Cerebellar nuclear complex (tissue), 1 donor: ENCODE results near the gene CEP44.
"Not testable (repeated sequence)": the region's sequence is repeated elsewhere in the genome, so short reads cannot be mapped to it uniquely, and the experiment has no call there.

ENCODE experiments used
- DNase-seq, 2 experiments: peaks; one replicate each; lab custom pipeline; 2025; lab: John Stamatoyannopoulos, UW

CEP44 gene

DNA sequence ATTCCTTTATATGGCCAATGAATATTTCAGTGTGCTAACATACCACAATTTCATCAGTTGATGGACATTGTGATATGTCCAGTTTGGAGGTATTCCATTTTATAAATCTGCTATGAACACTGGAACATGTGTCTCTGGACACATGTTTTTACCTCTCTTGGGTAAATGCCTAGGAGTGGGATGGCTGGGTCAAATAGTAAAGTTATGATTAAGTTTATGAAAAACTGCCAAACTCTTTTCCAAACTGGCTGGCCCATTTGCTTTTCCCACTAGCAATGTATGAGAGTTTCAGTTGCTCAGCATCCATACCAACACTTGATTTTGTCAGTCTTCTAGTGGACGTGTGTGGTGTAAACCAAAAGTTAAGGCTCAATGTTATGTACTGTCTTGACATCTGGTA is 40.5 kb downstream of the CEP44 start:
- no peak for DNase-seq

GRCh38 chr4:174324725-174325124 is 41.0 kb downstream of the CEP44 start:
- no peak for DNase-seq

DNA sequence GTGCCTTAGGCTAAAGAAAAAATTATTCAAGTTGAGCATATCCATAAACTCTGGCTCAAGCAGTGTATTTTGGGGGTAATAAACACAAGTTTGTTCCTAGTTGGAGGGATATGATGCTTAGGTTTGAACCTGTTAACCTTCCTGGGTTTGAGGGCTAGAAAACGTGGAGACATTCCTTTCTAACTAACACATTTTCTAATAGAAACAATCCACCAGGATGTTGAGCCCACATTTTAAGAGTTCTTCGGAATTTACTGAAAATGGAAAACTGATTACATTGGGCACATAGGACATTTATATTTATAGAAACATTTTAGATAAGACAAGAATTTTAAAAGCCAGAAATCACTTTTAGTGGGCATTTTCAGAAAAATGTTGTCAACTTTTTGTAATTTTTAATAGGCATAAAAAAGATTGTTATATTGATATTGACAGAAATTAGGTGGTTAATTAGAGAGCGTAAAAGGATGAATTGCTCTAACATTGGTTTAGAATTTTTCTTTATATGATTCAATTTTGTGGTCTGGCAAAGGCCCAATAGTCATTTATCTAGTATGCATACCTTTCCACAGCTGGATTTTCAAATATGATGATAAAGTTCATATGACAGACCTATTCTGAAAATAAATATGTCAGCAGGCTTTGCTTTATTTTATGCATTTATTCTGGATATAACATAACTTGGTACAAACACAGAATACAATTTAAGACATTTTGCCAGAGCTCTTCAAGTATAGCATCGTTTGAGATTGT is 49.2 kb downstream of the CEP44 start:
- DNase-seq = no peak

DNA sequence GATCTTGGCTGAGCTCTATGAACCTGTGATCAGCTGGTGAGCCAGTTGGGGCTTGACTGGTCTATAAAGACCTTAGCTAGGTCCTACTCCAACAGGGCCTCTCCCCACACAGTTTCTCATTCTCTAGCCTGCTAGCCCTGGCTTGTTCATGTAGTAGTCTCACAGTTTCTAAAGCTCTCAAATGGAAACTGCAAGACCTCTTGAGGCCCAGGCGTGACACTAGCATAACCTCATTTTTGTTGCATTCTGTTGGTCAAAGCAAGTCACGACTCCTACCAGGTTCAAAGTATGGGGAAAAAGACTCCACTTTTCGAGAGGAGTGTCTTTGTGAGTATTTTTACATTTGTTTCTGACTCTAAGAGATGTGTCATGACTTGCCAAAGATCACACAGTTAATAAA is 50.9 kb downstream of the CEP44 start:
- DNase-seq = no peak

DNA sequence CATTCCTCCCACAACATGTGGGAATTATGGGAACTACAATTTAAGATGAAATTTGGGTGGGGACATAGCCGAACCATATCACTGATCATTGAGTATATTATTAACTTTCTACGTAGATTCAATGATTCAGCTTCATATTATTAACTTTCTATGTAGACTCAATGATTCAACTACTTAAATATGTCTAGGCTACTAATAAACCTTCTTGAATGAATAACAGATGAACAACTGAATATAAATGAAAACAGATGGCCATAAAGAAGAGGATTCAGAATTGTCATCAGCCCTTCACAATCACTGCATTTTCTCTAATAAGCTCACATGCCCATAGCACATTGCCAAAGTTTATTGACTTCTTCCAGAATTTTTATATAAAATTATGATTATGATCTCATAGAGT is 57.0 kb downstream of the CEP44 start:
- no peak for DNase-seq

- DNase-seq = no peak
Observed at GRCh38 chr4:174349156-174349555, 65.4 kb downstream of the CEP44 start.

DNA sequence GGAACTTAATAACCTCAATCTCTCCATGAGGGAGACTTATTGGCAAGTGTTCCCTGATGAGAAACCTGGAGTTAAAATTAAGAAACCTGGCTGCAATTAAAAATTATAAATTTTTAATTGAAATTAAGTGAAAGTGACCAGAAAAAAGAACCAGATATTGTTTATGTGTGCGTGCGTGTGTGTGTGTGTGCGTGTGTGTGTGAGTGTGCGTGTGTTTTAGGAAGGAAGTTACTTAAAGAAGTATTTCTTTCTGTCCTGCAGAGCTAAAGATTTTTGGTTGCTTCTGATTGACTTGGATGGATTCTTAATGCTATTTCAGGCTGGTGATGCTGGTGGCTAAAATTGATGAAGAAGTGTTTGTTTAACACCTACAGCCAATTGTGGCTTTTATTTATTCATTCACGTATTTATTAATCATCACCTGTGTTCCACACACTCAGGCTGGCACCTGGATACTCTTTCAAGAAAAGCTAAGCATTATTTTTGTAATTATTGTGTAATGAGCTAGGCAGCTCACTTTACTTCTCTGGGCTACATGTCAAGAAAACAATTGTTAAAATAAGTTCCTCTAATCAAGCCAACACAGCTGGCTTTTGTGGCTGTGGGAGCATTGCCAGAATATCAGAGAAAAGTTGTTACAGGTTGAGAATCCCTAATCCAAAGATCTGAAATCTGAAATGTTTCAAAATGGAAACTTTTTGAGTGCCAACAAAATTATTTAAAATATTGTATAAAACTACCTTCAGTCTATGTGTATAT is 68.5 kb downstream of the CEP44 start:
- no peak for DNase-seq

GRCh38 chr4:174357321-174357720 is 73.6 kb downstream of the CEP44 start:
- no peak for DNase-seq

- no peak for DNase-seq
Observed at GRCh38 chr4:174358410-174358809, 74.7 kb downstream of the CEP44 start.

DNA sequence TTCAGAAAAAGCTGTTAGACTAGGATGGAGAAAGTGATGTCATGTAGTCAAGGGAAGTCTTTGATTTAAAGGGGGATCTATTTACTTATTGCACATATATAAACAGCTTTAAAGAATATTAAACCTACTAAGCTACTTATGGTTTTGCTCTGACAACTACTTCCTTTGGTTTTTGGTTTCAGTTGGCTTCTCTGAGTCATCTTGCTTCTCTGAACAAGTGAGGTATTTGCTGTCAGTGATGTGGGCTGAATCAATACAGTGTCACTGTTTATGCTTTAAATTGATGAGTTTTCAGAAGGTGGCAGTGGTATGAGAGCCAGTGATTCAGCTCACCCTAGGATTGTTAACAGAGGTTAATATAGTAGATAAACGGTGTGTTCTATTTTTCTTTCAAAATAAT is 75.1 kb downstream of the CEP44 start:
- no peak for DNase-seq

DNA sequence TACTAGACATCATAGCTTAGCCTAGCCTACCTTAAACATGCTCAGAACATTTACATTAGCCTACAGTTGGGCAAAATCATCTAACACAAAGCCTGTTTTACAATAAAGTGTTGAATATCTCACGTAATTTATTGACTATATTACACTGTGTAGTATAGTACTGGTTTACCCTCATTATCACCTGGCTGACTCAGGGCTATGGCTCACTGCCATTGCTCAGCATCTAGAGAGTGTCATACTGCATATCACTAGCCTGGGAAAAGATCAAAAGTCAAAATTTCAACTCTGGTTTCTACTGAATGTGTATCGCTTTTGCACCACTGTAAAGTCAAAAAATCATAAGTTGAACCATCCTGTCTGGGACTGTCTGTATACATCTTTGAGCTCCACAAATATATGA is 78.6 kb downstream of the CEP44 start:
- DNase-seq = no peak

GRCh38 chr4:174363782-174364181 is 80.1 kb downstream of the CEP44 start:
- DNase-seq = not testable (repeated sequence)

DNA sequence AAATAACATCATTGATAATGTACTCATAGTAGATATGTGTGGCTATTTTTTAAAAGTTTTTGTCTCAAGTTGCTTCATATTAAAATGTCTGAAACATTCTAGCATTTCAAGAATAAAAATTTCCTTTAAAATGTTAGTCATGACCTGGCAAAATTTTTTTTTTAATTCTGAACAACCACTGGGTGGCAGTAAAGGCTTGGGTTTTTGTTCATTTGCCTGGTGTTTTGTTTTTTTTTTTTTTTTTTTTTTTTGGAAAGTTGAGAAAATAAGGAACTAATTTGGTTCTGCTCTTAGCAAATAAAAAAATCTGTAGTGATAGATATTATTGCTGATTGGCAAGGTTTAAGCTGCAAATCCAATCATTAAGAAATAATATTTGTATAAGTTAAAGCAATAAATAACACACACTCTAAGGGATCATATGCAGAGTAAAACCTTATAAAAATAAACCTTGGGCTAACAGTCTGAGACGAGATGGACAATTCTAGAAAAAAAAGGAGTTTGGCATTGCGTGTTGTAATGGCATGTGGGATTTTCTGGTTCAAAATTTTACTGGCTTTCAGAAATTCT is 81.4 kb downstream of the CEP44 start:
- DNase-seq = no peak

- no peak for DNase-seq
Observed at GRCh38 chr4:174369985-174370384, 86.3 kb downstream of the CEP44 start.

DNA sequence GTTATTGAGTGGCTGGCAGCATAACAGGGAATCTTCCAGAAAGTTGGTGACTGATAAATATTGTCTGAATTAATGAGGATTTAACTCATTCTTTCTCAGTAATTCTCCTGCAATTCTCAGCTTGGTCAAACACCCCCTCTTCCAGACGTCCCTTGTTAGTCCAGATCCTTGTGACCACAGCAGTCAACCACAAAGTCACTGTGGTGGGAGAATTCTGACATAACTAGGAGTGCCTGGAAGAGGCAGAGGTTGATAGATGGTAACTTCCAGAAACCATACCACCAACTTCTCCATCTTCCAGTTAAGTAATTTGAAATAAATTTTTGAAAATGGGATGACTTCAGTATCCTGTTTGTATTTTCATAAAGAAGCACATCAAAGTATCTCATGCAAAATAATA is 90.1 kb downstream of the CEP44 start:
- DNase-seq = no peak

DNA sequence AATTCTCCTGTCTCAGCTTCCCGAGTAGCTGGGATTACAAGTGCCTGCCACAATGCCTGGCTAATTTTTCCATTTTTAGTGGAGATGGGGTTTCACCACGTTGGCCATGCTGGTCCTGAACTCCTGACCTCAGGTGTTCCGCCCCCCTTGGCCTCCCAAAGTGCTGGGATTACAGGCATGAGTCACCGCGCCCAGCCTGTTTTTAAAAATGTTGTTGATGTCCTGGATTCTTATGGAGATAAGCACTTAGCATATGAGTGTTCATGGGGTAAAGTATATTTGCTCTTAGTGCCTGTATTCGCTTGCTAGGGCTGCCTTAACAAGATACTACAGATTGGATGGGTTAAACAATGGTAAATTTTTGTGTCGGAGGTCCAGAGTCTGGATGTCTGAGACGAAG is 91.7 kb downstream of the CEP44 start:
- DNase-seq = no peak

DNA sequence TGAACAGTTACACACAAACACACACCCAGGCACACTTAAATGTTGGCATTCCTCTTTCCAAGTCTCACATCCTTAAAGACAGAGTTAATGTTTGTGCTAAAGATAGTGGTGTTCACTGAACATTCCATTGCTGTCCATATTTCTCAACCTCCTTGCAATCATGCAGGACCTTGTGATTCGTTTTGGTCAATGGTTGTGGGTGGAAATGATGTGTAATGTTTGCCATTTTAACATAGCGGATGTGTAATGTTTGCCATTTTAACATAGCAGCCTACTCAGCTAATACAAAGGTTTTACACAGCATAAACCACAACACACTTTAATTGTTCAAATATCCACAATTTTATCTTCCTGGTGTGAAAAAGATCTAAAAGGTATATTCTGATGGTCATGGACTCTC is 93.9 kb downstream of the CEP44 start:
- DNase-seq = no peak

GRCh38 chr4:174378951-174379350 is 95.2 kb downstream of the CEP44 start:
- no peak for DNase-seq

- not testable (repeated sequence) for DNase-seq
Observed at GRCh38 chr4:174380206-174380605, 96.5 kb downstream of the CEP44 start.

DNA sequence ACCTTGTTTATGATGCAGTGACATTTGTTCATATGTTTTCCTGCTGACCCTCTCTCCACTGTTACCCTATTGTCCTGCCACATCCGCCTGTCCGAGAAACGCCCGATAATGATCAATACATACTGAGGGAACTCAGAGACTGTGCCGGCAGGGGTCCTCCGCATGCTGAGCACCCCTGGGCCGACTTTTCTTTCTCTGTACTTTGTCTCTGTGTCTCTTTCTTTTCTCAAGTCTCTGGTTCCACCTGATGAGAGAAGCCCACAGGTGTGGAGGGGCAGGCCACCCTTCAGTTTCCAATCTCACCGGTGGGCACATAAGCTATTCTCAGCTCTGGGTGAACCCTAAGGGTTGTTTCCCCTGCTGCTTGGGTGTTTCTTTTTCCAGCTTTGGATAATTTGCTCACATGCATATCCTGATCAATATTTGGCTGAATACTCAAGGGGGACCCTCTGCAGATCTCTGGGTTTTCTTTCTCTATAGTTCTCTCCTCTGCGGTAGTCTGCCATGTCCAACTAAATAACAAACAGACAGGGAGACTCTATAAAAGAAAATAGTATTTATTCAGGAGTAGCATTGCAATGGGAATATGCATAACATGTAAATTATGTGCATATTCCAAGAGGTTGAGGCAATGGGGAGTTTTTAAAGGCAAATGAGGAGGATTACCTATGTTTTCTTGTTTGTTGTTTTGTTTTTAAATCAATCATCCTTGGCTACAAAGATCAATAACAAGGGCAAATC is 97.2 kb downstream of the CEP44 start:
- no peak for DNase-seq

DNA sequence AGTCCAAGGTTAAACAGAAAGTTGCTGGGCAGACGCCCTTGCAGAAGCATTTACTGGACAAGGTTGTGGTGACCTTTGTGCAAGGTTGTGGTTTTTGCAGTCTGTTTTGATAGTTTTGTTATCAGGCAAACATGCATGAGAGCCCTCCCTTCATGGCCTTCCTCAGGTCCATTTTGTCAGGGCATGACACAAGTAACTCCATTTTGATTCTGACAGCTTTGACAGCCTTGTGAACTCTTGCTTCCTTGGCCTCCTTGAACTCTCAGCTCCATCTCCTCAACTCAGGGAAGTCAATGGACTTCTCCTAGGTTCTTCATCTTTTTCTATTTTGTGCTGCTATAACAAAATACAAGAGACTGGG is 97.7 kb downstream of the CEP44 start:
- no peak for DNase-seq
